Breast epithelium (tissue), 4 donors: ENCODE measurements around the gene CYP2B6. TPM values are rescaled to one million over a fixed set of nuclear protein-coding genes. Genes with fewer than 3 reads are reported as not detected.
"Not testable (repeated sequence)": the region's sequence is repeated elsewhere in the genome, so short reads cannot be mapped to it uniquely, and the experiment has no call there.

Experiments
- DNase-seq, 2 donors: peaks; one replicate each; pipeline ENCODE4 v3.0.0-alpha.2; 2019; ENCODE audit warnings: low spot score in 2 of 2
- H3K27ac ChIP-seq, 2 donors: fragments of 200-600 bp; sonication (generic) in 1 of 2; one replicate each; pipeline ENCODE4 v1.5.1; 2016 to 2019; ENCODE audit warnings: mild to moderate bottlenecking in 1 of 2
- H3K27me3 ChIP-seq, 2 donors: fragments of 200-600 bp; sonication (generic) in 1 of 2; one replicate each; pipeline versions ENCODE4 v1.5.1 to v1.6.0; 2017 to 2019; ENCODE audit warnings: control low read depth in 1 of 2, mild to moderate bottlenecking in 1 of 2
- H3K36me3 ChIP-seq: fragments of 200-600 bp; one replicate; pipeline ENCODE4 v1.5.1; 2019
- H3K4me1 ChIP-seq, 2 donors: fragments of 200-600 bp; sonication (generic); one replicate each; pipeline ENCODE4 v1.5.1; 2016 to 2019; ENCODE audit warnings: control low read depth in 1 of 2
- H3K4me3 ChIP-seq, 3 donors: fragments of 200-600 bp; sonication (generic); 1 replicate in 2 of 3; 2 replicates in 1 of 3; pipeline ENCODE4 v1.5.1; 2016 to 2019; ENCODE audit warnings: mild to moderate bottlenecking in 3 of 3, moderate library complexity in 2 of 3
- H3K9me3 ChIP-seq, 2 donors: fragments of 200-600 bp; sonication (generic) in 1 of 2; one replicate each; pipeline ENCODE4 v1.5.1; 2016 to 2019; ENCODE audit warnings: control low read depth in 1 of 2
- POLR2A ChIP-seq: fragments of 450-650 bp; IDR thresholded peaks from one replicate; pipeline ENCODE4 v1.6.1; 2016; ENCODE audit warnings: antibody characterized with exemption, mild to moderate bottlenecking, moderate library complexity
- POLR2AphosphoS5 ChIP-seq, 3 donors: sonication (generic); formaldehyde crosslinking; IDR thresholded peaks; one replicate each; pipeline ENCODE4 v1.6.1; 2017; ENCODE audit warnings: antibody characterized with exemption in 3 of 3
- intact Hi-C: fragments of 100-400 bp; cut with DNase I; formaldehyde crosslinking; loops from one replicate; pipeline ENCODE4 v1.15.1; 2023; ENCODE audit warnings: low total_unique reads
- total RNA-seq, 3 donors: library from RNA; depleted of rRNA; stranded (reverse); fragments of >200 nt; gene quantifications; one replicate each; pipeline ENCODE4 v1.1.0, GENCODE V29; 2016
- TF ChIP-seq, protein P1 (sequence below), 3 donors: fragments of 450-650 bp; IDR thresholded peaks; one replicate each; pipeline ENCODE4 v1.5.1; 2016 to 2017; ENCODE audit warnings: antibody characterized with exemption in 3 of 3, mild to moderate bottlenecking in 3 of 3, moderate library complexity in 3 of 3

The CYP2B6 gene
- total RNA-seq, 3 donors from 2014 or later: not detected

DNA sequence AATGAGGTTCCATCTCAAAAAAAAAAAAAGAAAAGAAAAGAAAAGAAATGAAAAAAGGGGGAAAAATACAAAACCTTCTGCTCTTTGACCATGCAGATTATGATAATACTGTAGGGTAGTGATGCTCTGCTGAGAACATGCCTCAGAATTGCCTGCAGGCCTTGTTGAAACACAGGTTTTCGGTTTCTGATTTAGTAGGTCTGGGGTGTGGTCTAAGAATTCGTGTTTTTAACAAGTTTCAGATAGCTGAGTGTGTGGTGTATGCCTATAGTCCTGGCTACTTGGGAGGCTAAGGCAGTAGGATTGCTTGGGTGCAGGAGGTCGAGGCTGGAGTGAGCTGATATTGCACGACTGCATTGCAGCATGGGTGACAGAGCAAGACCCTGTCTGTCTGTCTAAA lies 14.9 kb upstream of the CYP2B6 start:
- H3K36me3 ChIP-seq: no peaks in the 10 kb centered on the region
- no peak overlapping the region for H3K27ac ChIP-seq
- intact Hi-C loops: no loop called here
- no peaks in the 10 kb centered on the region for H3K9me3 ChIP-seq
- no peak for TF ChIP-seq POLR2A
- TF ChIP-seq, protein P1, sequence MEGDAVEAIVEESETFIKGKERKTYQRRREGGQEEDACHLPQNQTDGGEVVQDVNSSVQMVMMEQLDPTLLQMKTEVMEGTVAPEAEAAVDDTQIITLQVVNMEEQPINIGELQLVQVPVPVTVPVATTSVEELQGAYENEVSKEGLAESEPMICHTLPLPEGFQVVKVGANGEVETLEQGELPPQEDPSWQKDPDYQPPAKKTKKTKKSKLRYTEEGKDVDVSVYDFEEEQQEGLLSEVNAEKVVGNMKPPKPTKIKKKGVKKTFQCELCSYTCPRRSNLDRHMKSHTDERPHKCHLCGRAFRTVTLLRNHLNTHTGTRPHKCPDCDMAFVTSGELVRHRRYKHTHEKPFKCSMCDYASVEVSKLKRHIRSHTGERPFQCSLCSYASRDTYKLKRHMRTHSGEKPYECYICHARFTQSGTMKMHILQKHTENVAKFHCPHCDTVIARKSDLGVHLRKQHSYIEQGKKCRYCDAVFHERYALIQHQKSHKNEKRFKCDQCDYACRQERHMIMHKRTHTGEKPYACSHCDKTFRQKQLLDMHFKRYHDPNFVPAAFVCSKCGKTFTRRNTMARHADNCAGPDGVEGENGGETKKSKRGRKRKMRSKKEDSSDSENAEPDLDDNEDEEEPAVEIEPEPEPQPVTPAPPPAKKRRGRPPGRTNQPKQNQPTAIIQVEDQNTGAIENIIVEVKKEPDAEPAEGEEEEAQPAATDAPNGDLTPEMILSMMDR (IDR thresholded peaks at IDR 0.05): no peak
- TF ChIP-seq POLR2AphosphoS5 (IDR thresholded peaks at IDR 0.05): no peak
- no peak overlapping the region for H3K4me3 ChIP-seq
- DNase-seq: no peak
- no peaks in the 10 kb centered on the region for H3K4me1 ChIP-seq
- H3K27me3 ChIP-seq: no peaks in the 10 kb centered on the region

DNA sequence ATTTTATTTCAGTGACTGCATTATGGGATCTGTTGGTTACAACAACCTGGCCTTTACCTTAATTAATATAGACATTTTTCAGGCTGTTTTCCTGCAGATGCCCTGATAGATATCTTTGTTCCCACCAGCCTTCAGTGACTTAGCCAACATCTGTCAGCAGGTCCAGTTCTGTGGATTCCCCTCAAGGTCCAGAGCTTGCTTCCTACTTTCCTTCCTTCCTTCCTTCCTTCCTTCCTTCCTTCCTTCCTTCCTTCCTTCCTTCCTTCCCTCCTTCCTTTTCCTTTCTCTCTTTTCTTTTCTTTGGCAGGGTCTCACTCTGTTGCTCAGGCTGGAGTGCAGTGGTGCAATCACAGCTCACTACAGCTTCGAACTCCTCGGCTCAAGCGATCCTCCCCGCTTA lies 14.4 kb upstream of the CYP2B6 start:
- no peak overlapping the region for H3K4me3 ChIP-seq
- H3K27ac ChIP-seq: no peak overlapping the region
- TF ChIP-seq POLR2AphosphoS5 (IDR thresholded peaks at IDR 0.05) (no peak), POLR2A (no peak)
- TF ChIP-seq, protein P1 (IDR thresholded peaks at IDR 0.05): no peak
- no peak for DNase-seq
- H3K36me3 ChIP-seq: no peaks in the 10 kb centered on the region
- intact Hi-C loops: no loop called here
- H3K9me3 ChIP-seq: no peaks in the 10 kb centered on the region
- no peaks in the 10 kb centered on the region for H3K4me1 ChIP-seq
- H3K27me3 ChIP-seq: no peaks in the 10 kb centered on the region

DNA sequence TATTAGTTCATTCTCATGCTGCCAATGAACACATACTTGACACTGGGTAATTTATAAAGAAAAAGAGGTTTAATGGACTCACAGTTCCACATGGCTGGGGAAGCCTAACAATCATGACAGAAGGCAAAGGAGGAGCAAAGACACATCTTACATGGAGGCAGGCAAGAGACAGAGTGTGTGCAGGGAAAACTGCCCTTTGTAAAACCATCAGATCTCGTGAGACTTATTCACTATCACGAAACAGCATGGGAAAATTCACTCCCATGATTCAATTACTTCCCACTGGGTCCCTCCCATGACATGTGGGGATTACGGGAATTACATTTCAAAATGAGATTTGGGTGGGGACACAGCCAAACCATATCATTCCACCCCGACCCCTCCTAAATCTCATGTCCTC lies 11.3 kb upstream of the CYP2B6 start:
- DNase-seq, H3K27me3 ChIP-seq, H3K4me3 ChIP-seq, H3K4me1 ChIP-seq, H3K9me3 ChIP-seq, intact Hi-C loops, H3K27ac ChIP-seq, H3K36me3 ChIP-seq: not testable (repeated sequence)

DNA sequence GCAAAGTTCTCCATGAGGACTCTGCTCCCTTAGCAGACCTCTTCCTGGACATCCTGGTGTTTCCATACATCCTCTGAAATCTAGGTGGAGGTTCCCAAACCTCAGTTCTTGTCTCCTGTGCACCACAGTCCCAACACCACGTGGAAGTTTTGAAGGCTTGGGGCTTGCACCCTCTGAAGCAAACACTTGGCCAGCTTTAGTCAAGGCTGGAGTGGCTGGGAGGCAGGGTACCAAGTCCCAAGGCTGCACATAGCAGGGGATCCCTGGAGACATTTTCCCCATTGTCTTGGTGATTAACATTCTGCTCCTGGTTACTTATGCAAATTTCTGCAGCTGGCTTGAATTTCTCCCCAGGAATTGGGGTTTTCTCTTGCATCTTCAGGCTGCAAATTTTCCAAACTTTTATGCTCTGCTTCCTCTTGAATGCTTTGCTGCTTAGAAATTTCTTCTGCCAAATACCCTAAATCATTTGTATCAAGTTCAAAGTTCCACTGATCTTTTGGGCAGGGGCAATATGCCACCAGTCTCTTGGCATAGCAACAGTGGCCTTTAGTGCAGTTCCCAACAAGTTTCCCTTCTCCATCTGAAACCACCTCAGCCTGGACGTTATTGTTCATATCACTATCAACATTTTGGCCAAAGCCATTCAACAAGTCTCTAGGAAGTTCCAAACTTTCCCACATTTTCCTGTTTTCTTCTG lies 10.2 kb upstream of the CYP2B6 start:
- intact Hi-C loops, DNase-seq, H3K4me3 ChIP-seq, H3K27me3 ChIP-seq, H3K36me3 ChIP-seq, H3K27ac ChIP-seq, H3K9me3 ChIP-seq, H3K4me1 ChIP-seq: not testable (repeated sequence)

DNA sequence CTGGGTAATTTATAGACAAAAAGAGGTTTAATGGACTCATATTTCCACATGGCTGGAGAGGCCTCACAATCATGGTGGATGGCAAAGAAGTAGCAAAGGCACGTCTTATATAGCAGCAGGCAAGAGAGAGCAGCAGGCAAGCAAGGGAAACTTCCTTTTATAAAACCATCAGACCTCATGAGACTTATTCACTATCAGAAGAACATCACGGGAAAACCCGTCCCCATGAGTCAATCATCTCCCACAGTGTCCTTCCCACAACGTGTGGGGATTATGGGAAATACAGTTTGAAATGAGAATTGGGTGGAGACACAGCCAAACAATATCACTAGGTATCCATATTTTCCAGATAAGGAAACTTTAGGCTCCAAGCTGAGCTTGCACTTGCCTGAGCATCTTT lies 9.5 kb upstream of the CYP2B6 start:
- TF ChIP-seq POLR2AphosphoS5 (IDR thresholded peaks at IDR 0.05) (no peak), POLR2A (no peak)
- TF ChIP-seq, protein P1 (IDR thresholded peaks at IDR 0.05): no peak
- no peak overlapping the region for H3K4me3 ChIP-seq
- H3K4me1 ChIP-seq: no peaks in the 10 kb centered on the region
- intact Hi-C loops: no loop called here
- H3K36me3 ChIP-seq: no peaks in the 10 kb centered on the region
- no peaks in the 10 kb centered on the region for H3K9me3 ChIP-seq
- H3K27ac ChIP-seq: no peak overlapping the region
- no peak for DNase-seq
- H3K27me3 ChIP-seq: no peaks in the 10 kb centered on the region

DNA sequence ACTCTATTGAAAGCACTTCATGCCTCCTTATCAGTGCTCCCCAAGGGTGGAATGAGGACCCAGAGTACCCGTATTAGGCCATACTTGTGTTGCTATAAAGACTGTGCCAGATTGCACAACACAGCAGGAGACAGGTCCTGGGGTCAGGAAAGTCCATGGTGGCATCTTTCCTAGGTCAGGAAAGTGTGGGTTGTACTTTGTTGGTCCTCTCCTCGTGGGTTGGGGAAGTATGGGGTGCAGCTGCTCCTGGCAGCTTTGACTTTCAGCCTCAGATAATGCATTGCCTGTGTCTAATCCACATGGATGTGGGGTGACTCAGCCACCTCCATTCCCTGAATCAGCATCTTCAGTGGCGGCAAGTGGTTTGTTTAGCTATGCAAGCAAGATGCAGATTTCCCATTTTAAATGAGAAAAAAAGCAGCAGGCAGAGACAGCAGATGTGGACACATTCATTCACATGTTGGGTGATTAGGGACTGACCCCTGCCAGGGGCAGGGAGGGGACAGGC lies 8.4 kb upstream of the CYP2B6 start:
- Histone ChIP-seq H3K4me1 (no peaks in the 10 kb centered on the region), H3K9me3 (no peaks in the 10 kb centered on the region), H3K4me3 (no peak overlapping the region), H3K27ac (no peak overlapping the region), H3K36me3 (no peaks in the 10 kb centered on the region), H3K27me3 (no peaks in the 10 kb centered on the region)
- TF ChIP-seq, protein P1 (IDR thresholded peaks at IDR 0.05): no peak
- TF ChIP-seq POLR2AphosphoS5 (IDR thresholded peaks at IDR 0.05) (no peak), POLR2A (no peak)
- intact Hi-C loops: no loop called here
- no peak for DNase-seq
